Stimulated activated CD8-positive, alpha-beta memory T cell treated with anti-CD3 and anti-CD28 coated beads, Interleukin-7, amount 100 ng/mL, for 4 hours (primary cell): ENCODE data around the gene DBF4B.
A peak's percentile ranks its signal among the peaks of the same experiment; 100 is the strongest.
"Not testable (repeated sequence)": the region's sequence is repeated elsewhere in the genome, so short reads cannot be mapped to it uniquely, and the experiment has no call there.

ENCODE experiments used
- DNase-seq, 2 donors: peaks; one replicate each; pipeline ENCODE4 v3.0.0-alpha.2; 2020; ENCODE audit warnings: low read depth in 2 of 2

The DBF4B gene

GRCh38 chr17:44708401-44709263, at the start of gene DBF4B:
TSS of gene DBF4B (plus strand) at chr17:44708665. CDS start at chr17:44708821, 156 bp downstream.
- peak; percentile 73 to 78 for DNase-seq

- DNase-seq, result no peak
Observed at GRCh38 chr17:44661835-44662234, 46.6 kb upstream of the DBF4B start.

GRCh38 chr17:44663095-44663494, 45.4 kb upstream of the DBF4B start:
- DNase-seq, result no peak

- DNase-seq, result no peak
Observed at GRCh38 chr17:44664867-44665266, 43.6 kb upstream of the DBF4B start.

GRCh38 chr17:44666006-44666405, 42.5 kb upstream of the DBF4B start:
- no peak for DNase-seq

GRCh38 chr17:44672479-44673093, 35.9 kb upstream of the DBF4B start:
- no peak for DNase-seq

GRCh38 chr17:44673893-44674292, 34.6 kb upstream of the DBF4B start:
- no peak for DNase-seq

GRCh38 chr17:44677136-44677535, 31.3 kb upstream of the DBF4B start:
- no peak for DNase-seq

- DNase-seq, result not testable (repeated sequence)
Observed at GRCh38 chr17:44683303-44683702, 25.2 kb upstream of the DBF4B start.

GRCh38 chr17:44687756-44688155, 20.7 kb upstream of the DBF4B start:
- no peak for DNase-seq

GRCh38 chr17:44688200-44688599, 20.3 kb upstream of the DBF4B start:
- DNase-seq, result no peak

- DNase-seq, result no peak
Observed at GRCh38 chr17:44688675-44689476, 19.6 kb upstream of the DBF4B start.

GRCh38 chr17:44689477-44690217, 18.8 kb upstream of the DBF4B start, which contains the start of gene CCDC43:
TSS of gene CCDC43 (minus strand) at chr17:44689776. CDS start at chr17:44689753, 23 bp downstream.
- peak; percentile 82 to 86 for DNase-seq

- DNase-seq, result not testable (repeated sequence)
Observed at GRCh38 chr17:44690746-44691306, 17.6 kb upstream of the DBF4B start.

GRCh38 chr17:44693609-44694008, 14.9 kb upstream of the DBF4B start:
- DNase-seq, result no peak

GRCh38 chr17:44700288-44700687, 8.2 kb upstream of the DBF4B start:
- DNase-seq, result not testable (repeated sequence)

- DNase-seq, result no peak
Observed at GRCh38 chr17:44707755-44708400, 587 bp upstream of the DBF4B start.

GRCh38 chr17:44719444-44719843, 11.0 kb downstream of the DBF4B start:
- DNase-seq, result no peak

GRCh38 chr17:44722254-44722653, 13.8 kb downstream of the DBF4B start:
- DNase-seq, result no peak

- not testable (repeated sequence) for DNase-seq
Observed at GRCh38 chr17:44726121-44726520, 17.7 kb downstream of the DBF4B start.

GRCh38 chr17:44733753-44734152, 25.3 kb downstream of the DBF4B start:
- DNase-seq, result no peak
